IPS-18c (cell line): ENCODE measurements around the gene RGS7.

Source experiments
- H3K4me3 ChIP-seq: 2 replicates; pipeline ENCODE4 v1.7.0; 2013; ENCODE audit warnings: low read depth, mild to moderate bottlenecking, low read length, moderate library complexity; ENCODE audit not compliant: insufficient read depth
- H3K9me3 ChIP-seq: one replicate; pipeline ENCODE4 v1.6.1; 2013; ENCODE audit warnings: mild to moderate bottlenecking, low read length, moderate library complexity; ENCODE audit not compliant: control insufficient read depth, insufficient read depth

The RGS7 gene

DNA sequence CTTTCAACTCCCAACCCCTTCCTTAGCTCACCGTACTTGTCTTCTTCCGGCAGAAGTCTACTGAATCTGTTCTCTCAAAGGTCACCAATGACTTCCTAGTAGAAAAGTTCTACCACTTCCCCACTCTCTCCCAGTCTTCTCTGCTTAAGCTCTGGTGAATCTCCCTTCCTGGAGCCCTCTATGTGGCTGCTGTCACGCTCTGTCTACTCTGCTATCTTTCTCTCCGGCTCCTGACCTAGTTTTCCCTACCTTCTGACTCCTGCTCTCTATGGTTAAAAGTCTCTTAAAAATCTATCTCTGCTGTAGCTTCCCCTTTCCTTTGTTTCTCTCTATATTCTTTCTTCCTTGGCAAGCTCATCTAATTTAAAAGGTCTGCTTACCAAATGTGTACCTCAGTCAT is 394.9 kb downstream of the RGS7 start:
- no peak overlapping the region for H3K4me3 ChIP-seq
- no peaks in the 10 kb centered on the region for H3K9me3 ChIP-seq

DNA sequence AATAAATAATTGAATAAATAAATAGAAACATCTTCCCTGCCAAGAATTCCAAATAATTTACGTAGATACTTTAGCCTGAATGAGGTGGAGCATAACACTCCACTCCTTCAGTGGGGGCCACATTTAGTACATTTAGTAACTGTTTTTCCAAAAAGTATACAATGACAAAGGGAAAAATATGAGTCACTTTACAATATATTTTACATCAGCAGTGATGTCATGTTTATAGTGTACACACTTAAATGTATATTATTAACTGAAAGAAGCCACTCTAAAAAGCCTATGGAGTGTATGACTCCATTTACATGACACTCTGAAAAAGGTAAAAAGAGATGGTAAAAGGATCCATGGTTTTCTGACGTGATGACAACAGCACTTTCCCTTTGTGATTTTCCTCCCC is 400.6 kb downstream of the RGS7 start:
- H3K4me3 ChIP-seq, result no peak overlapping the region
- H3K9me3 ChIP-seq, result no peaks in the 10 kb centered on the region

DNA sequence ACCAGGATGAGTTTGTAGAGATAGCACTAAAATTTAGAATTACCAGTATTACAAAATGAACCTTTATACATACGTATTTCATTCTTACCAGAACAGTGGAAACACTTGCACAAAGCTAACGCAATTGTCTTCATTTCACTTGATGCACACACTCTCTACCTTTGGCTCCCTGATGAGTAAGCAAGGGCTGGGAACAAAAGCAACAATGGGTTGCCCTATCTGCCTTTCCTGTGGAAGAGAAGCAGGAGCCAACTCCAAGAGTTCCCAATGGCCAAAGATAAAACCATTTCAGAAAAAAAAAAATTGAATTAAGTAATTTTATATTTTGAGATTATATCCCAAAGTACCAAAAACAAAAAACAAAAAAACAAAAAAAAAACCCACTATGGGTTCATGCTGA is 401.0 kb downstream of the RGS7 start:
- Histone ChIP-seq H3K4me3 (no peak overlapping the region), H3K9me3 (no peaks in the 10 kb centered on the region)

DNA sequence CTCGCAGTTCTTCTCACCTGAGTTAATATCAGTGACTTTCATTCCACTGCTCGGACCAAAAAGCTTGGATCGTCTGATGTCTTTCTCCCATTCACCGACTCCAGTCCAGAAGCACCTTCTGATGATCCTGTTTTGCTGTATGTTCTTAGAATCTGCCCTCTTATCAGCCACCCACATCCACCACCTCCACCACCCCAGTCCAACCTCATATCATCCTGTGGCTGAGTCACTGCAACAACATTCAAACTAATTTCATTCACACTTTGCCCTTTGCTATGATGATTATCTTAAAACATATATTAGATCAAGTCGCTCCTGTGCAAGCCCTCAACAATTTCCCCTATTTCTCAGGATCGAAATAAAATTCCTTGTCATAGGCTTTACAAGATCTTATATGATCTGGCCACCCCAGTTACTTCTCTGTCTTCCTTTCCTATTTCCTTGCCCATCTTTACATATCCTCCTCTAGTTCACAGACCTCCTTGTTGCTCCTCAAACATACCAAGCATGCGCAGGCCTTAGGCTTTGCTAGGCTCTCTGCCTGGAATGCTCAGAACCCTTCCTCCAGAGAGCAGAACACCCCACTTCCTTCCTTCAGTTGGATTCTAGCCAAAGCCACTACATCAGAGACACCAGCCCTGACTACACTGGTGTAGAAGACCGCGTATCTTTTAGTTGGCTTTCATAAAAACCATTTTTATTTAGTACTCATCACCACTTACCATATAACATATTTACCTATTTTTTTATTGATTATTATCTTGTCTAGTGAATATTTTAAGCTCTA is 409.4 kb downstream of the RGS7 start:
- Histone ChIP-seq H3K9me3 (no peaks in the 10 kb centered on the region), H3K4me3 (no peak overlapping the region)

DNA sequence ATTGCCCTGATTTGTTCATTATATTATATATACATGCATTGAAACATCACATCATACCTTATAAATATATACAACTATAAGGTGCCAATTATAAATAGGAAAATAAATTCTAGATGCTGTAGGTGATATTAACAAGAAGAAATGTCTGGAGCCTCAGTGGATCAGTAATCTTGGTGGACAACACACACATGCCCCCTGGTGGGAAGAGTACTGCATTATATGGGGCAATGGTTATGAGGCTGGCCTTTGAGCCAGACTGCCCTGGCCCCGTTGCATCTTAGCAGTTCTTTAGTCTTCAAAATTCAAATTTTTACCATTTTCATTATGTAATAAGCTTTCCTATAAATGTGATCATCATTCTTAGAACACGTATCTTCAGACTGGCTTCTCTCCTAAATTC is 410.1 kb downstream of the RGS7 start:
- Histone ChIP-seq H3K4me3 (no peak overlapping the region), H3K9me3 (no peaks in the 10 kb centered on the region)

DNA sequence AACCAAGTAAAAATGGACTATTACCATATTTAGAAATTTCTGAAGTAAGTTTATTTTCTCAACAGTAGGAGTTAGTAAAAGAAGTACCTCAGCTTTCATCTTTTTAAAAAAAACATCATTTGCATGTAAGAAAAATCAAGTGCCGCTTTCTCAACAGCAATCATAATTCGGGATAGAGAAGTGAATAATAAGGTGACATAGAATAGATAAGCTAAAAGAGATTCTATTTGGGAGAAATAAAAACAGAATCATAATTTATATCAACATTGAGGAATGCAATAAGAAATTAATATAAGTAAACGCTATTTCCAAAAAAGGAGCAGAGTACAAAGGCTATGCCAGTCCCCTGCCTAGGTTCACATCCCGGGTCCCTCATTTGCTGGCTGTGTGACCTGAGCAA is 414.1 kb downstream of the RGS7 start:
- no peak overlapping the region for H3K4me3 ChIP-seq
- no peaks in the 10 kb centered on the region for H3K9me3 ChIP-seq

DNA sequence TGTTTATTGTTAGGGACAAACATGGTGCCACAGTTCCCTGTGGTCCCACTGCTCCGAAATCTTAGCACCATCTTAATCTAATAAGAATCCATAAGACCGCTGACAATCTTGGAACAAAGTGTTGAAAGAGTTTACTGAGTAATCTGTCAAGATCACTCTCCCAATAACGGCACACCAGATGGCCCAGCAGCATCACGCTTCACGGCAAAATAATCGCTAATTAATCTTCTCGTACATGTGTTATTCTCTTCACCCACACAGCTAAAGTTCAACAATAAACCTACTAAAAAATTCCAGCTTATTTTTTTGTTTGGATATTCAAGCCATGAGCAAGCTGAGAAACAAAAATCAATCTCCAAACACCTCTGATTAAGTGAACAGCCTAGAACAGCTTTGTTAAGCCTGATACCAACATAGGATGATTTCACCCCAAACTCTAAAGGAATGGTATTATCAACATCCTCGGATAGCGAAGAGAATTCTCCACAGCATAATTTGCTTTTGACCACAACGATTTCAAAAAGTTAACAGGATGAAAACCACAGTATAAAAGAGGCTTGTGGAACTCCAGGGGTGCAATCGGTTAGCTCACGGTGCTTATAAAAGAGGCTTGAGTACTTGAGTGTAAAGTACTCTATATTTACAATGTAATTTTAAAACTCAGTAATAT is 415.2 kb downstream of the RGS7 start:
- Histone ChIP-seq H3K4me3 (no peak overlapping the region), H3K9me3 (peaks cover 6% of the 10 kb centered on the region)

DNA sequence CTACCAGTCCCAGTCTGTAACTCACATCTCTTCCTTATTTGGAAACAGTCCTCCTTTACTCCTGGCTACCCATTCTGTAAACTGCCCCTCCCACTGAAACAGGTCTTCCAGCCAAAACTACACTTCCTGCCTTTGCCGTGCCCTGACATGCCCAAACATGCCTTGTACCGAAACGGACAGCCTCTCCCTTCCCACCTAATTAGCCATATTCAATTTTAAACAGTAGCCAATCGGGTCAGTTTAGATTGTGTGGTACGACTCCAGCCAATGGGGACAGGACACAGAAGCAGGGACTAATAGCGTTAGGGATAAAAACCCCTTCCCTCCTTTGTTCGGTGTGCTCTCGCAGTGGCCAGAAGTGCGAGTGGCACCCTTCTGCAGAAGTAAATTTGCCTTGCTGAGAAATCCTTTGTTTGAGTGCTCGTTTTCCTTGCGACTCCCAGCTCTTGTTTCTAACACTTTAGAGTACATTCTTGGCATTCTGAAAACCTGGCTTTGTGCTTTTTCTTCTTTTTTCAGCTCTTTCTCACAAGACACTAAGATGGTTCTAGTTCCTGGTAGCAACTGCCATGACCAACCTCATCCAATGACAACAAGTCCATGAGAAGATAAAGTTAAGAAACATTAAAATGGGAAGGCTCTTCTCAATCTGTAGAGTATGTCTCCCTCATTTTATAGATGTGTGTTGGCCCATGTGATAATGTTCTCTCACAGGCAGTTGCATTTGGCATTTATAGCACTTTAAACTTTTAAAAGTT is 419.9 kb downstream of the RGS7 start:
- Histone ChIP-seq H3K9me3 (peaks cover 8% of the 10 kb centered on the region), H3K4me3 (no peak overlapping the region)

DNA sequence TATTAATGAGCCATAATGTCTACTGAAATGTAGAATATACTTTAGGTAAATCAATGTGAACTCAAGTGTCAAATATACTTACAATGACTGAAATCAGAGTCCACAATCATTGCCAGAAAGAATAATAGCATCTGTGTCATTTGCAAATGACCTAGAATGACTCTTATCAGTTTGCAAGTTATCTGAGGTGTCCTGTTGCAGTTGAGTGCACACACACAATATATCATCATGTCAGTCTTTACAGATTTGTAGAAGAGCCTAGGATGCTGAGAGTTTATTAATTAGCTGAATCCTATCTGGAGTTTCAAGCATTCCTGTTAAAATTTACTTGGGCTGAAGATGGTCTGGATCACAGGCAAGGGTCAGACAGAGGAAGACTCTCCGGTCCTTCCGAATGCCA is 421.1 kb downstream of the RGS7 start:
- no peak overlapping the region for H3K4me3 ChIP-seq
- H3K9me3 ChIP-seq, result peaks cover 8% of the 10 kb centered on the region

DNA sequence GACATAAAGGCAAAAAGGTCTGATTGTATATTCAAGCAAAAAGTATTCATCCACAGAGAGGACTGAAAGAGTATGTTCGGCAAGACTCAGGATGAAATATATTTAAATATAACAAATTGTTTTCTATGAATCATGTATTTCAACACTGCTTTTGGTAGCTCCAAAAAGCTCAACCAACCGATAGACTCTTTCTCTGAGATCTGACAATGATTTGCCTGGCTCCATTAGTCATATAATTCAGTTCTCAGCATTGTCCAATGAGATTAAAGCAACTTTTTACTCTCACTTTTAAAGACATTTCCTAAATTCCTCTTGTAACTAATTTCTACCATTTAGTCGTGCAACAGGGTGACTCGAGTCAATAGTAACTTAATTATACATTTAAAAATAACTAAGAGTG is 426.0 kb downstream of the RGS7 start:
- Histone ChIP-seq H3K9me3 (no peaks in the 10 kb centered on the region), H3K4me3 (no peak overlapping the region)

DNA sequence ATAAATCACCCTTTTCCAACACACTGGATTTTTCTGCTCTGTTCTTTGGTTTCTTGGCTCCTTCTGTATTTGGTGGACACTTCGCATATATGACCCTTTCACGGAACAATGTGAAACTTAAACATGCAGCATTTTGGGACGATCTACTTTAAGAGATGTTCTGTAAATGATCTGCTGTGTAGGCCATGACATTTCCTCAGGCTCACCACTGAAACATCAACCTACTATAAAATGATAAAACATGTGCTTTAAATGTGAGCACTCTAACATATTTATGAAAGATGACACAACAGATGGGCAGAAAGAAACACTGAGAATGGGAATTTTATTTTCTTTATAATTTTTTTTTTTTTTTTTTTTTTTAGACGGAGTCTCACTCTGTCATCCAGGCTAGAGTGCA is 428.7 kb downstream of the RGS7 start:
- no peak overlapping the region for H3K4me3 ChIP-seq

DNA sequence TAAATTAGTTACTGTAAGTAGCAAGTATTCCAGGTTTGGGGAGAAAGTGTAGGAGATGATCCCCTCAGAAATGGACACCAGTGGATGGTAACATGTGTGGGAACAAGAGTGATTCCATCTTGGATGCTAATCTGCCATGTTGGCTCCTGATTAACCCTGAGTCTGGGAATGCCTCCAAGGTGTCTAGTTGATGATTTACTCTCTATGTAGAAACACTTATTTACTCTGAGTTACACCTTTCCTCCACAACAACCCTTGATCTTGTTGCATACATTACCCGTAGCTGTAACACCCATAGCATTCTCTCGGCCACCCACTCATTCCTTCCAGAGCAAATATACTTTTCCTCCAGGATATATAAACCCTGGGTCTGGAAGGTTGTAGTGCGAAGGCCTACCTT is 429.2 kb downstream of the RGS7 start:
- no peak overlapping the region for H3K4me3 ChIP-seq
- no peaks in the 10 kb centered on the region for H3K9me3 ChIP-seq

More for the DNA sequence above, 428.7 kb downstream of the RGS7 start:
- H3K9me3 ChIP-seq, result no peaks in the 10 kb centered on the region

DNA sequence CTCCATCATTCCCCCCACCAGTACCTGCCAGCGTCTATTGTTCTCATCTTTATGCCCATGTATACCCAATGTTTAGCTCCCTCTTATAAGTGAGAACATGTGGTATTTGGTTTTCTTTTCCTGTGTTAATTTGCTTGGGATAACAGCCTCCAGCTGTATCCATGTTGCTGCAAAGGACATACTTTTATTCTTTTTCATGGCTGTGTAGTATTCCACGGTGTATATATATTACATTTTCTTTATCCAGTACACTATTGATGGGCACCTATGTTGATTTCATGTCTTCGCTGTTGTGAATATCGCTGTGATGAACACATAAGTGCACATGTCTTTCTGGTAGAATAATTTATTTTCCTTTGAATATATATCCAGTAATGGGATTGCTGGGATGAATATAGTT is 431.7 kb downstream of the RGS7 start:
- no peaks in the 10 kb centered on the region for H3K9me3 ChIP-seq
- no peak overlapping the region for H3K4me3 ChIP-seq

DNA sequence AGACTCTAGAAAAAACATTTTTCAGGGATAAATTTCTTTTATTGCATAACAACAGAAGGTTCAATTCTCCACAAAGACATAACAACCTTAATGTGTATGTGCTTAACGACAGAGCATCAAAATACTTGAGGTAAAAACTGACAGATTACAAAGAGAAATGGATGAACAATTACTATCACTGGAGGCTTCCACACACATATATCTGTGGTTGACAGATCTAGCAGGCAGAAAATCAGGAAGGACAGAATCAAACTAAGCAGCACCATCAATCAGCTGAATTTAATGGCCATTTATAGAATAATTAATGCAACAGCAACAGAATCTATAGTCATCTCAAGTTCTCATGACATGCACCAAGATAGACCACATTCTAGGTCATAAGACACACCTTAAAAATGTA is 439.0 kb downstream of the RGS7 start:
- Histone ChIP-seq H3K4me3 (no peak overlapping the region), H3K9me3 (no peaks in the 10 kb centered on the region)

DNA sequence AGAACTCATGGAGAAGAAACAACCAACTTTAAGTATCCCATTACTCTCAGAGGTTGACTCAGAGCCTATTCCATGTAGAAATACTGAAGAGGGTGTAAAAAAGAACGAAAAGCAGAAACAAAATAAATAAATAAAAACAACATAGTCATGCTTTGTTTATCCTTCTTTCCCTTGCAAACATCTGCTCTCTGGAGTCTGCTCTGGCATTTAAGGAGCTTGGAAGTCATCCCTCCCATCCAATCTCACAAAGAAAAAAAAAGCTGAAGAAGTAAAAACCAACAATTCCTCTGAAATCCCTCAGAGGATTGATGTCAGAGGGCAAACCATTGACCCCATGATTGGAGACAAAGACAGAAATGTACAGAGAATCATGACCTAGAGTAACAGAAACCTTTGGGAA is 442.5 kb downstream of the RGS7 start:
- Histone ChIP-seq H3K9me3 (no peaks in the 10 kb centered on the region), H3K4me3 (no peak overlapping the region)

DNA sequence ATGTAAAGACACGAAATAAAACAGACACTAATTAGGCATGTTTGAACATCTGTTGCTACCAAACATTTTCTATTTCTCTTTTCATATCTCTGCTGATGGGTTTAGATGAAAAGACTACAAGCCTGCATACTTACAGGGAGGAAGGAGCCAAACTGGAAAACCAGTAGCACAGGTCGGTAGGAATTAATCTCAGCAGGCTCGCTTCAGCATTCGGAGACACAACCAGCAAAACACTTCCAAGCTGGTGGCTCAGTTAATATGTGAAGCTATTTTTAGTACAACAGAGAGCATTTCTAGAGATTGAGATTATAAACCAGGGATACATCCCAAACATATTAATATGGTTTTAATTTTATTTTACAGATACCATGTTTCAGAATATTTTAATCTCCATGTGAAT is 444.2 kb downstream of the RGS7 start:
- Histone ChIP-seq H3K4me3 (no peak overlapping the region), H3K9me3 (no peaks in the 10 kb centered on the region)

DNA sequence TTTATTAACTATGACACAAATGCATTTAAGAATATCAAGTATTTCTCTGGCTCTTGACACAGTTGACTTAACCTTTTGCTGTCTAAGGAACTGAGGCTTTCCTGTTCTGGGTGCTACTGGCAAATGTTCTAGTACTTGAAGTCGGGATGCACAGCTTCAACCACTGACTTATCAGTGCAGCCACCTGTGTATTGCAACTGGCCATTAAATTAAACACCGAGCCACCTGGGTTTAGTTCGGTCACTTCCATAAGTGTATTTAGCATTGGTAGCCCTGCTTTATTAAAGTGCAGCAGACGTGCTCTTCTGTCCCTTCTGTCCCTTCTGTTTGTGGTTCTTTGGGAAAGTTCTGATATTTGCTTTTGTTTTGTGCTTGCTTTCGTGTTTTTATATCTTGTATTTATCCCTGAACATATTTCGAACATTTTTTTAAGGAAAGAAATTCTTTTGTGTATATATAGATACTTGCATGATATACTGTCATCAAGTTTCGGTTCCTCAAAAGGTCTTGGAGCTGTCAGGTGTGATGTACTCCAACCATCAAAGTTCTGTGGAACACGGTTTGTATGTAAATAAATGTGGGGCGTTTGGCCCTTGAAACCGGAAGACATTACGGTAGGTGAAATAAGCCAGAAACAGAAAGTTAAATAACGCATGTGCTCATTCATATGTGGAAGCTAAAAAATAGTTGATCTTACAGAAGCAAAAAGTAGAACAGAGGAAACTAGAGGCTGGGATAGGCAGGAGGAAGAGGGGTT is 447.1 kb downstream of the RGS7 start:
- H3K9me3 ChIP-seq, result no peaks in the 10 kb centered on the region
- no peak overlapping the region for H3K4me3 ChIP-seq
